Measurements from ENCODE around the gene NCKAP1.

GRCh38 chr2:183014005-183014404, 24.3 kb downstream of the NCKAP1 start:
- TF ChIP-seq CTCF (conservative IDR thresholded peaks at IDR 0.05 in 1 of 2, IDR thresholded peaks at IDR 0.05 in 1 of 2; ENCODE audit: low read depth in 1 of 2, low read length in 2 of 2) (no peak), EZH2 (IDR thresholded peaks at IDR 0.05; ENCODE audit: low read length, missing control alignments) (no peak)

All from fibroblast of lung (primary cell).